Mucosa of gallbladder (tissue), 1 donor: Measurements from ENCODE around the gene PCSK4. TPM values are rescaled to one million over a fixed set of nuclear protein-coding genes. Genes with fewer than 3 reads are reported as not detected.

Experiments used
- DNase-seq: peaks from one replicate; pipeline ENCODE4 v3.0.0-alpha.2; 2020; ENCODE audit warnings: low spot score
- total RNA-seq: library from RNA; stranded (reverse); gene quantifications from one replicate; pipeline ENCODE4 v1.2.1, GENCODE V29; 2021
- donor health status: DM: no; HTN: no; CAD: no.

Gene PCSK4
- total RNA-seq, 1 donor from 2014 or later, result 11.7 TPM

DNA sequence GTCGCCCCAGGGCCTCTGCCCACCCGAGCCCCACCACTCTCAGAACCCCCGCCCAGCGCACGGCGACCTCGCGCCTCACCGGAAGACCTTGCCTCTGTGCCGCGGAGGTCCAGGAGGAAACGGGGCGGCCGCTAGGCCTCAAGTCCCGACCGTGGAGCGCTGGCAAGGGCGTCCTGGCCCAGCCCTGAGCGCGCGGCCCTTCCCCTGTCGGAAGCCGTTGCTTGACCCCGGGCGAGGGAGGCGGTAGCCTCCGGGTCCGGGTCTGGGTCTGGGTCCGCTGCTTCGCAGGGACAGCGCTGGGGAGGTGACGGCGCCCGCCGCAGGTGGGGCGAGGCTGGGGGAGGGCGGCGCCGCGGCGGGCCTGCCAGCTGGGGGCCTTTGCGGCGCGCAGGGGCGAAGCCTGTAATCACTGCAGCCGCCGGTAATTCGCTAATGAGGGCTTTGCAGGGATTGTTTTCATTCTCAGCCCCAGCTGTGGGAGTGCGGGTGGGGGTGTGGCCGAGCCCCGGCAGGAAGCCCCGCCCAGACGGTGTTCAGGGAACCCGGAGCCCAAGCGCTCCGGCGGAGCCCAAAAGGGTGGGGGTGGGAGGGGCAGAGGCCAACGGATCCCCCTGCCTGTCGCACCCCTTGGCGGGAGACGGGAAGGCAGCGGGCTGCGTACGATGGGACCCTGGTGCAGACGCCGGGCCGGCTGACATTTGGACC, 19.7 kb downstream of the PCSK4 start:
- no peak for DNase-seq

DNA sequence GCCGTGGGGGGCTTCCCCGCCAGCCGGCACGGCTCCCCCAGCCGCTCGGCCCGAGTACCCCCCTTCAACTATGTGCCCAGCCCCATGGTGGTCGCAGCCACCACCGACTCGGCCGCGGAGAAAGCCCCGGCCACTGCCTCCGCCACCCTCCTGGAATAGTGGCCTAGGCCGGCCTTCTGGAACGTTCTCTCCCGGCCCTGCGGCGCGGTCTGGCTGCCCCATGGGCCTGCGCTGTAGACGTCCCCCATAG, 20.2 kb downstream of the PCSK4 start:
- no peak for DNase-seq

DNA sequence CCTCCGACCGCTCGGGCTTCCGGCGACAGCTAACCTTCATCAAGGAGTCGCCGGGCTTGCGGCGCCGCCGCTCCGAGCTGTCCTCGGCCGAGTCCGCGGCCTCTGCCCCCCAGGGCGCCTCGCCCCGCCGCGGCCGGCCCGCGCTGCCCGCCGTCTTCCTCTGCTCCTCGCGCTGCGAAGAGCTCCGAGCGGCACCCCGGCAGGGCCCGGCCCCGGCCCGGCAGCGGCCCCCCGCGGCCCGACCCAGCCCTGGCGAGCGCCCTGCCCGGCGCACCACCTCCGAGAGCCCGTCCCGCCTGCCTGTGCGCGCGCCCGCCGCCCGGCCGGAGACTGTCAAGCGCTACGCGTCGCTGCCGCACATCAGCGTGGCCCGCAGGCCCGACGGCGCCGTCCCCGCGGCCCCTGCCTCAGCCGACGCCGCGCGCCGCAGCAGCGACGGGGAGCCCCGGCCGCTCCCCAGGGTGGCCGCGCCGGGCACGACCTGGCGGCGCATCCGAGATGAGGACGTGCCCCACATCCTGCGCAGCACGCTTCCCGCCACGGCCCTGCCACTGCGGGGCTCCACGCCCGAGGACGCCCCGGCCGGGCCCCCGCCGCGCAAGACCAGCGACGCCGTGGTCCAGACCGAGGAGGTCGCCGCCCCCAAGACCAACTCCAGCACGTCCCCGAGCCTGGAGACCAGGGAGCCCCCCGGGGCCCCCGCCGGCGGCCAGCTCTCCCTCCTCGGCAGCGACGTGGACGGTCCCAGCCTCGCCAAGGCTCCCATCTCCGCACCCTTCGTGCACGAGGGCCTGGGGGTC, 20.7 kb downstream of the PCSK4 start:
- DNase-seq, result no peak

DNA sequence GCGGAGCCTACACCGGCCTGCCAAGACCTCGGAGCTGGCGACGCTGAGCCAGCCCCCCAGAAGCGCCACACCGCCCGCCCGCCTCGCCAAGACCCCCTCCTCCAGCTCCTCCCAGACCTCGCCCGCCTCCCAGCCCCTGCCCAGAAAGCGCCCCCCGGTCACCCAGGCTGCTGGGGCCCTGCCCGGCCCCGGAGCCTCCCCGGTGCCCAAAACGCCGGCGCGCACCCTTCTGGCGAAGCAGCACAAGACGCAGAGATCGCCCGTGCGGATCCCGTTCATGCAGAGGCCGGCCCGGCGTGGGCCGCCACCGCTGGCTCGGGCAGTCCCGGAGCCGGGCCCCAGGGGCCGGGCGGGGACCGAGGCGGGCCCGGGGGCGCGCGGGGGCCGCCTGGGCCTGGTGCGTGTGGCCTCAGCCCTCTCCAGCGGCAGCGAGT, 21.3 kb downstream of the PCSK4 start:
- DNase-seq, result no peak

DNA sequence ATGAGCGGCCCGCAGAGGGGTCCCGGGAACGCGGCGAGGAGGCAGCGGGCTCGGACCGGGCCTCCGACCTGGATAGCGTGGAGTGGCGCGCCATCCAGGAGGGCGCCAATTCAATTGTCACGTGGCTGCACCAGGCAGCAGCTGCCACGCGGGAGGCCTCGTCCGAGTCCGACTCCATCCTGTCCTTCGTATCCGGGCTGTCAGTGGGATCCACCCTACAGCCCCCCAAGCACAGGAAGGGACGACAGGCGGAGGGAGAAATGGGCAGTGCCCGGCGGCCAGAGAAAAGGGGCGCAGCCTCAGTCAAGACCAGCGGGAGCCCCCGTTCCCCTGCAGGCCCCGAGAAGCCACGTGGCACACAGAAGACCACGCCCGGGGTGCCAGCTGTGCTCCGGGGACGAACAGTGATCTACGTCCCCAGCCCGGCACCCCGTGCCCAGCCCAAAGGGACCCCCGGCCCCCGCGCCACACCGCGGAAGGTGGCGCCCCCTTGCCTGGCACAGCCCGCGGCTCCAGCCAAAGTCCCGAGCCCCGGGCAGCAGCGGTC, 21.8 kb downstream of the PCSK4 start:
- no peak for DNase-seq

DNA sequence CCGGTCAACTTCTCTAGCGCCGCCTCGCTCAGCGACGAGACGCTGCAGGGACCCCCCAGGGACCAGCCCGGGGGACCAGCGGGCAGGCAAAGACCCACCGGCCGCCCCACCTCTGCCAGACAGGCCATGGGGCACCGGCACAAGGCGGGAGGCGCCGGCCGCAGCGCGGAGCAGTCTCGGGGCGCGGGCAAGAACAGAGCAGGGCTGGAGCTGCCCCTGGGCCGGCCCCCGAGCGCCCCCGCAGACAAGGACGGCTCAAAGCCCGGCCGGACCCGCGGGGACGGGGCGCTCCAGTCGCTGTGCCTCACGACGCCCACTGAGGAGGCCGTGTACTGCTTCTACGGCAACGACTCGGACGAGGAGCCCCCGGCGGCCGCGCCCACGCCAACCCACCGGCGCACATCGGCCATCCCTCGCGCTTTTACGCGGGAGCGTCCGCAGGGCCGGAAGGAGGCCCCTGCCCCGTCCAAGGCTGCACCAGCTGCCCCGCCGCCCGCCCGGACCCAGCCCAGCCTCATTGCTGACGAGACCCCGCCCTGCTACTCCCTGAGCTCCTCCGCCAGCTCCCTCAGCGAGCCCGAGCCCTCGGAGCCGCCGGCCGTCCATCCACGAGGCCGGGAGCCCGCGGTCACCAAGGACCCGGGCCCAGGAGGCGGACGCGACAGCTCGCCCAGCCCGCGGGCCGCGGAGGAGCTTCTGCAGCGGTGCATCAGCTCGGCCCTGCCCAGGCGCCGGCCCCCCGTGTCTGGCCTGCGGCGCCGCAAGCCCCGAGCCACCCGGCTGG, 22.5 kb downstream of the PCSK4 start:
- DNase-seq, result no peak

DNA sequence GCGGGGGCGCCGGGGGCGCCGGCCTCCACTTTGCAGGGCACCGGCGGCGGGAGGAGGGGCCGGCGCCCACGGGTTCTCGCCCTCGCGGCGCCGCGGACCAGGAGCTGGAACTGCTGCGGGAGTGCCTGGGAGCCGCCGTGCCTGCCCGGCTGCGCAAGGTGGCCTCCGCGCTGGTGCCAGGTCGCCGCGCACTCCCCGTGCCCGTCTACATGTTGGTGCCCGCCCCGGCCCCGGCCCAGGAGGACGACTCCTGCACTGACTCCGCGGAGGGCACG, 23.0 kb downstream of the PCSK4 start:
- DNase-seq, result no peak

DNA sequence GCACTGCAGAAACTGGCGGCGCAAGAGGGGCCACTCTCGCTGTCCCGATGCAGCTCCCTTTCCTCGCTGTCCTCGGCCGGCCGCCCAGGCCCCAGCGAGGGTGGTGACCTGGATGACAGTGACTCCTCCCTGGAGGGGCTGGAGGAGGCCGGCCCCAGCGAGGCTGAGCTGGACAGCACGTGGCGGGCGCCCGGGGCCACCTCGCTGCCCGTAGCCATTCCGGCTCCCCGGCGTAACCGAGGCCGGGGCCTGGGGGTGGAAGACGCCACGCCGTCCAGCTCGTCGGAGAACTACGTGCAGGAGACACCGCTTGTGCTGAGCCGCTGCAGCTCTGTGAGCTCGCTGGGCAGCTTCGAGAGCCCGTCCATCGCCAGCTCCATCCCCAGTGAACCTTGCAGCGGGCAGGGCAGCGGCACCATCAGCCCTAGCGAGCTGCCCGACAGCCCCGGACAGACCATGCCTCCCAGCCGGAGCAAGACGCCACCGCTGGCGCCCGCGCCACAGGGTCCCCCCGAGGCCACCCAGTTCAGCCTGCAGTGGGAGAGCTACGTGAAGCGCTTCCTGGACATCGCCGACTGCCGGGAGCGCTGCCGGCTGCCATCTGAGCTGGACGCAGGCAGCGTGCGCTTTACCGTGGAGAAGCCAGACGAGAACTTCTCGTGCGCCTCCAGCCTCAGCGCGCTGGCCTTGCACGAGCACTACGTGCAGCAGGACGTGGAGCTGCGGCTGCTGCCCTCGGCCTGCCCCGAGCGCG, 23.5 kb downstream of the PCSK4 start:
- no peak for DNase-seq

DNA sequence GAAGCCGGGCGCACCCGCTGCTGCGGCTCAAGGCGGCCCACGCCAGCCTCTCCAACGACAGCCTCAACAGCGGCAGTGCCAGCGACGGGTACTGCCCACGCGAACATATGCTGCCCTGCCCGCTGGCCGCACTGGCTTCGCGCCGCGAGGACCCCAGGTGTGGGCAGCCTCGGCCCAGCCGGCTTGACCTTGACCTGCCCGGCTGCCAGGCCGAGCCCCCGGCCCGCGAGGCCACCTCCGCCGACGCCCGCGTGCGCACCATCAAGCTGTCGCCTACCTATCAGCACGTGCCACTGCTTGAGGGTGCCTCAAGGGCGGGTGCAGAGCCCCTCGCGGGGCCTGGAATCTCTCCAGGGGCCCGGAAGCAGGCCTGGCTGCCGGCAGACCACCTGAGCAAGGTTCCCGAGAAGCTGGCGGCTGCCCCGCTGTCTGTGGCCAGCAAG, 24.1 kb downstream of the PCSK4 start:
- DNase-seq, result no peak

DNA sequence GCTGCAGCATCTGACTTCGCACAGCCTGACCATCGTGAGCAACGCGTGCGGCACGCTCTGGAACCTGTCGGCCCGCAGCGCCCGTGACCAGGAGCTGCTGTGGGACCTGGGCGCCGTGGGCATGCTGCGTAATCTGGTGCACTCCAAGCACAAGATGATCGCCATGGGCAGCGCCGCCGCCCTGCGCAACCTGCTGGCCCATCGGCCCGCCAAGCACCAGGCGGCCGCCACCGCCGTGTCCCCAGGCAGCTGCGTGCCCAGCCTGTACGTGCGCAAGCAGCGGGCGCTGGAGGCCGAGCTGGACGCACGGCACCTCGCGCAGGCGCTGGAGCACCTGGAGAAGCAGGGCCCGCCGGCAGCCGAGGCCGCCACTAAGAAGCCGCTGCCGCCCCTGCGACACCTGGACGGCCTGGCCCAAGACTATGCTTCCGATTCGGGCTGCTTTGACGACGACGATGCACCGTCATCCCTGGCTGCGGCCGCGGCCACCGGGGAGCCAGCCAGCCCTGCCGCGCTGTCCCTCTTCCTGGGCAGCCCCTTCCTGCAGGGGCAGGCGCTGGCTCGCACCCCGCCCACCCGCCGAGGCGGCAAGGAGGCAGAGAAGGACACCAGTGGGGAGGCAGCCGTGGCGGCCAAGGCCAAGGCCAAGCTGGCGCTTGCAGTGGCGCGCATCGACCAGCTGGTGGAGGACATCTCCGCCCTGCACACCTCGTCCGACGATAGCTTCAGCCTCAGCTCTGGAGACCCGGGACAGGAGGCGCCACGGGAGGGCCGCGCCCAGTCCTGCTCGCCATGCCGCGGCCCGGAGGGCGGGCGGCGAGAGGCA, 24.7 kb downstream of the PCSK4 start:
- DNase-seq, result peak; percentile 41

DNA sequence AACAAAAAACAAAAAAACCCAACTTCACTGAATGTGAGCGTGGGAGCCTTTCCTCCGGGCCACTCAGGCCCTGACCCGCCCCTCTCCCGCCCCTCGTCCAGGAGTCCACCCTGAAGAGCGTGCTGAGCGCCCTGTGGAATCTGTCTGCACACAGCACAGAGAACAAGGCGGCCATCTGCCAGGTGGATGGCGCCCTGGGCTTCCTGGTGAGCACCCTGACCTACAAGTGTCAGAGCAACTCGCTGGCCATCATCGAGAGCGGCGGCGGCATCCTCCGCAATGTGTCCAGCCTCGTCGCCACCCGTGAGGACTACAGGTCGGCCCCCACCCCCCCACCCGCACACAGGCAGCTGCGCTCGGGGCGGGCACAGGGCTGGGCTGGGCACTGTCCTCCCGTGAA, 28.3 kb downstream of the PCSK4 start:
- no peak for DNase-seq

DNA sequence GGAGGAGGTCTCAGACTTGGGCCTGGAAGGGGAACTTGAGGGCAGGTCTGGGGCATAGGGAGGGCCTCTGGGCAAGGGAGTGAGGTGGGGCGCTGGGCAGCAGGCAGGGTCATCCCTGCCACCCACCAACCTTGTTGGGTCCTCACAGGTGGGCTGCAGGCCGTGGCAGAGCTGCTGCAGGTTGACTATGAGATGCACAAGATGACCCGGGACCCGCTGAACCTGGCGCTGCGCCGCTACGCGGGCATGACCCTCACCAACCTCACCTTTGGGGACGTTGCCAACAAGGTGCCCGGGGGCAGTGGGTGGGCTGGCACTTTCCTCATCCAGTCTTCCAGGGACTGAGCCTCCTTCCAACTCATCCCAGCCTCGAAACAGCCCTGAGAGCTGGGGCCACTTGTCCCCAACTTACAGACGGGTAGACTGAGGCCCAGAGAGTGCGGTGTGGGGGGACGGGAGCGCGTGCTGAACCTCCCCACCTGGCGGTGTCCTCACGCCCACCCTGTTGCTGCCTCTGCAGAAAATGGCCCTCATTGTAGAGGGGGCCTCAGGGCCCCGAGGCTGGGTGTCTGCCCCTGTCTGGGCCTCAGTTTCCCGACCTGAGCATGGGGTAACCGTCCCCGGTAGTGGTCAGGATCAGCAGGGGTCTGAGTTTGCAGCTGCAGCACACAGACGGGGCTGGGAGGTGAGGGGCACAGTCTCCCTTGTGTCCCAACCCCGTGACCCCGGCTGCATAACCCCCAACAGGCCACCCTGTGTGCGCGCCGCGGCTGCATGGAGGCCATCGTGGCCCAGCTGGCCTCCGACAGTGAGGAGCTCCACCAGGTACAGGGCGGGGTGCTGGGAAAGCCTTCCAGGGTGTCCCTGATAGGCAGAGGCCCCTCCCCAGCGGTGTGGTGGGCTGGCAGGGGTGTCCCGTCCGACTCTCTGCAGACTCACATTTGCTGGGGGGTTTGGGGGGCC, 29.8 kb downstream of the PCSK4 start:
- no peak for DNase-seq

DNA sequence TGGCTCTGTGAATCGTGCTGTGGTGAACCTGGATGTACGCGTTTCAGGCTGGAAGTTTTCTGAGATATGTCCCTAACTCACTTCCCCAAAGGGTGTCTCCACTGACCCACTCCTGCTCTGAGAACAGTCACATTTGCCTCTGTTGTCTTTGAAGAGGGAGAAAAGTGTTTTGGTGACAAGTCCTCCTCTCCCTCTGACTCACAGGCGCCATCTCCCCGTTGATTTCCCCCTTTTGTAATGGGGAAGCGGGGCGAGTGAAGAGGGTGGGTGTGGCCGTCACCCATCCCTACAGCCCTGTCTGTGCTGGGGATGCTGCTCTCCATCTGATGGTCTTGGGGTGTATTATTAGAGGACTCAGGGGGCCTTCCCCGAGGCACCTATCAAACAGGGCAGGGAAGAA, 30.7 kb downstream of the PCSK4 start:
- DNase-seq, result no peak

DNA sequence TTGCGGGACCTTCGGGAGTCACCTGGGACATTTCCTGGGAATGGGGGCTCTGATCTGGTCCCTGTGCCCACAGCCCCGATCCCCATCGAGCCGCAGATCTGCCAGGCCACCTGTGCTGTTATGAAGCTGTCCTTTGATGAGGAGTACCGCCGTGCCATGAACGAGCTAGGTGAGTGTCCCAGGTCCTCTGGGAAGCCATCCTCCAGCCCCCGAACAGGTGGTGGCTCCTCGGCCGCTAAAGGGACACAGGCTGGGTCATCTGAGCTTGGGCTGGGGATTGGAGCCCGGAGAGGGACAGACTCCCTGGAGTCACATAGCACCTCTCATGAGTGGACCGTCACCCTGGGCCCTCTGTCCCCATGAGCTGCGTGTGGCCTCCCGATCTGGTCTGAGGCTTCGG, 32.3 kb downstream of the PCSK4 start:
- no peak for DNase-seq

DNA sequence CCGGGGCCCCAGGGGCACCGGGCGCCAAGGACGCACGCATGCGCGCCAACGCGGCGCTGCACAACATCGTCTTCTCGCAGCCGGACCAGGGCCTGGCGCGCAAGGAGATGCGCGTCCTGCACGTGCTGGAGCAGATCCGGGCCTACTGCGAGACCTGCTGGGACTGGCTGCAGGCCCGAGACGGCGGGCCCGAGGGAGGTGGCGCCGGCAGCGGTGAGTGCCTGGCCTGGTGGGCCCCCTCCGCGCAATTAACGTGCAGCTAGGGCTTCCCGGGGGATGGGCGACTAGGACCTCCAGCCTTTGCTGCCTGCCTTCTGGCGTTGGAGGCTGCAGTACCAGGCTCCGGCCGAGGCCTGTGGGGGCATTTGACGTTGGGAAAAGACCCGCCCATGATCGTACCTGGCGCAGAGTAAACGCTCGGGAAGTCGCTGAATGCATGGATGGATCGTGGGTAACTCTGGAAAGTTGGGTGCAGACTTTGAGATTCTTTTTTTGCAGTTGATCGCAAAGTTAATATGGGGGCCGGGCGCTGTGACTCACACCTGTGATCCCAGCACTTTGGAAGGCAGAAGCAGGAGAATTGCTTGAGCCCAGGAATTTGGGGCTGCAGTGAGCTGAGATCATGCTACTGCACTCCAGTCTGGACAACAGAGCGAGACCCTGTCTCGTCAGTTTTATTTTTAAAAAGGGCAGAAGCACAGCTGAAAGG, 33.0 kb downstream of the PCSK4 start:
- DNase-seq, result no peak

DNA sequence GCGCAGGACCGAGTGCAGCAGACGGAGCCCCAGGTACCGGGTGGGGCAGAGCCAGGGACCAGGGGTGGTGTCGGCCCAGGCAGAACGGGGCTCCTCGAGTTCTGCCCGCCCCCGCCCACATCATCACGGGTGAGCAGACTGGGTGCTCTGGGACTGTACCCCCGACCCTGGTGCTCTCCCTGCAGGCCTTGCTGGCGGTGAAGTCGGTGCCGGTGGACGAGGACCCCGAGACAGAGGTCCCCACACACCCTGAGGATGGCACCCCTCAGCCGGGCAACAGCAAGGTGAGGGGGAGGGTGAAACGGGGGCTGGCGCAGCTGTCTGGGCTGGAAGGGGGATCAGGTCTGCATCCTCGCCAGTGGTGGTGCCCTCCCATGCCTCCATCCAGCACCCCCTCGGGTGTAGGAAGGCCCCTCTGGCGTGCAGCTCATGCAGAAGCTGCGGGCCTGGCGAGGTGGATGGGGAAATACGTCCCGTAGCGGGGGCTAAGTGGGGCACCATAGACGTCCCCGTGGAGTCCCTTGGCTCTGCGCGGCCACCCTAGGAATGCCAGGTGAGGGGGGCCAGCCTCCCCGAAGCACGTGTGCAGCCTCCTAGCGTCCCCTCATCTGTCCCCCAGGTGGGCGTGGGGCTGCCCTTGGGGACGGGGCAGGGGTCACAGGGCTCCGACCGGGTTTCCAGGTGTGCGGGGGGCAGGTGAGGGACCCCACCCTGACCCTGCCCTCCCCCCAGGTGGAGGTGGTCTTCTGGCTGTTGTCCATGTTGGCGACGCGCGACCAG, 33.8 kb downstream of the PCSK4 start:
- DNase-seq, result no peak

DNA sequence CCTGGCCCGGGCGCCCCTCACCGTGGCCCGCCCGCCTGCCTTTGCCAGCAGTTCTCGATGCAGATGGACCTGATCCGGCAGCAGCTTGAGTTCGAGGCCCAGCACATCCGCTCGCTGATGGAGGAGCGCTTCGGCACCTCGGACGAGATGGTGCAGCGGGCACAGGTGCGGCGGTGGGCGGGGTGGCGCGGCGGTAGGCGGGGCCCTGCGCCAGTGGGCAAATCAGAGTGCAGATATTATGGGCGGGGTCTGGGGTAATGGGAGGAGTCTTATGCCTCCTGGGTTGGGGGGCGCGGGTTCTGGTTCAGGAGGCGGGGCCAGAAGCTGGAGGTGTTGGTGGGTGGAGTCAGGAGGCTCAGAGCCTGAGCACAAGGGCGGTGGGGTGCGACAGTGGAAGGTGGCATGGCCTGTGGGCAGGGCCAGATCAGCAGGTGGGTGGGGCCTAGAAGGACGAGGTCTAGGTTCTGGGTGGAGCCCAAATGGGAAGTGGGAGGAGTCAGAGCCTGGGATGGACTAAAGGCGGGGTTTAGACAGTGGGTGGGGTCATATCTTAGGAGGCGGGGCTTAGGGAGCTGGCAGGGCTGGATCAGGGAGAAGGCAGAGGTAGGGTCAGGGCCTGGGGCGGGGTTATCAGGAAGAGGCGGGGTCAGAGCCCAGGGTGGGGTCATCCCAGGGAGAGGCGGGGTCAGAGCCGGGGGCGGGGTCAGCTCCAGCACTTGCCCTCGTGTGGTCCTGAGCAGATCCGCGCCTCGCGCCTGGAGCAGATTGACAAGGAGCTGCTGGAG, 34.6 kb downstream of the PCSK4 start:
- peak; percentile 65 for DNase-seq

DNA sequence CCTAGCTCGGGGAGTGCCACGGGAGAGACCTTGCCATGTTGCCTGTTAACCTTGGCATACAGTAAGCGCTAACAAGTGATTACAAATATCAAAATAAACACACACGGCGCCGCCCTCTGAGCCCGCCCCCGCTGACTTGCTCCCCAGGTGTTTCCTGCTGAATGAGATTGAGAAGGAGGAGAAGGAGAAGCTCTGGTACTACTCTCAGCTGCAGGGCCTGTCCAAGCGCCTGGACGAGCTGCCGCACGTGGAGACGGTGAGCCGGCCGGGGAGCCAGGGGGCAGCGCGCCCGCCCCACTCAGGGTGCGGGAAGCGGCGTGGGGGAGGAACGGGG, 35.2 kb downstream of the PCSK4 start:
- no peak for DNase-seq
